SU-DHL-6 (cell line): ENCODE data around the gene OXCT1.
"Not testable (repeated sequence)": the region's sequence is repeated elsewhere in the genome, so short reads cannot be mapped to it uniquely, and the experiment has no call there.

Experiments
- H2AFZ ChIP-seq: fragments of 200-600 bp; sonication (generic); 2 replicates; pipeline ENCODE4 v1.6.1; 2014; ENCODE audit warnings: low read depth, mild to moderate bottlenecking, moderate library complexity, mixed read lengths, antibody characterized with exemption, low read length; ENCODE audit not compliant: severe bottlenecking
- H3F3A ChIP-seq: fragments of 200-600 bp; shearing (Covaris generic); 2 replicates; pipeline ENCODE4 v1.6.0; 2016; ENCODE audit warnings: antibody characterized with exemption, mild to moderate bottlenecking; ENCODE audit not compliant: insufficient read depth
- H3K27ac ChIP-seq: fragments of 200-600 bp; sonication (generic); 2 replicates; pipeline ENCODE4 v1.5.1; 2016; ENCODE audit warnings: low read depth, mild to moderate bottlenecking, low read length, moderate library complexity, mixed read lengths
- H3K27me3 ChIP-seq: fragments of 200-600 bp; sonication (generic), shearing (Covaris generic); 2 replicates; pipeline ENCODE4 v1.6.0; 2014; ENCODE audit warnings: mild to moderate bottlenecking, low read length
- H3K36me3 ChIP-seq: fragments of 200-600 bp; sonication (generic); 2 replicates; pipeline ENCODE4 v1.6.1; 2014; ENCODE audit warnings: mild to moderate bottlenecking, low read length, mixed read lengths
- H3K4me2 ChIP-seq: fragments of 300-600, 200-600 bp; shearing (Covaris generic), sonication (generic); 2 replicates; pipeline ENCODE4 v1.6.0; 2014; ENCODE audit warnings: low read length, low read depth, mild to moderate bottlenecking; ENCODE audit not compliant: poor library complexity, severe bottlenecking
- H3K4me3 ChIP-seq: fragments of 200-600 bp; sonication (generic); 2 replicates; pipeline ENCODE4 v1.5.1; 2014; ENCODE audit warnings: antibody characterized with exemption, low read length, mild to moderate bottlenecking, mixed read lengths; ENCODE audit not compliant: insufficient read depth, poor library complexity, severe bottlenecking
- H3K79me2 ChIP-seq: fragments of 200-600 bp; sonication (generic); 2 replicates; pipeline ENCODE4 v1.6.1; 2014; ENCODE audit warnings: mild to moderate bottlenecking, low read length, moderate library complexity; ENCODE audit not compliant: insufficient read depth
- H3K9ac ChIP-seq: fragments of 200-600 bp; sonication (generic); 2 replicates; pipeline ENCODE4 v1.7.0; 2014; ENCODE audit warnings: mild to moderate bottlenecking, low read length
- H3K9me2 ChIP-seq: fragments of 200-600 bp; sonication (generic); replicated peaks from 2 replicates; pipeline ENCODE4 v1.6.1; 2014; ENCODE audit warnings: low read length; ENCODE audit not compliant: insufficient read depth
- H3K9me3 ChIP-seq: fragments of 200-600 bp; sonication (generic); 2 replicates; pipeline ENCODE4 v1.6.1; 2014; ENCODE audit warnings: low read length, mixed read lengths; ENCODE audit not compliant: insufficient read depth
- H4K20me1 ChIP-seq: fragments of 200-600 bp; sonication (generic); 2 replicates; pipeline ENCODE4 v1.6.1; 2014; ENCODE audit warnings: low read depth, mild to moderate bottlenecking, antibody characterized with exemption, low read length, moderate library complexity, mixed read lengths
- EZH2phosphoT487 ChIP-seq: fragments of 200-600 bp; sonication (generic), shearing (Covaris generic); conservative IDR thresholded peaks from 2 replicates; pipeline ENCODE4 v1.6.1; 2018; ENCODE audit warnings: mild to moderate bottlenecking, antibody characterized with exemption, low read length, moderate library complexity, mixed read lengths
- TF ChIP-seq, protein P1 (sequence below): fragments of 200-600 bp; sonication (generic); IDR thresholded peaks from one replicate; pipeline ENCODE4 v1.5.1; 2017; ENCODE audit warnings: antibody characterized with exemption, mild to moderate bottlenecking, low read length, moderate library complexity; ENCODE audit not compliant: insufficient read depth, poor library complexity, severe bottlenecking

The OXCT1 gene

DNA sequence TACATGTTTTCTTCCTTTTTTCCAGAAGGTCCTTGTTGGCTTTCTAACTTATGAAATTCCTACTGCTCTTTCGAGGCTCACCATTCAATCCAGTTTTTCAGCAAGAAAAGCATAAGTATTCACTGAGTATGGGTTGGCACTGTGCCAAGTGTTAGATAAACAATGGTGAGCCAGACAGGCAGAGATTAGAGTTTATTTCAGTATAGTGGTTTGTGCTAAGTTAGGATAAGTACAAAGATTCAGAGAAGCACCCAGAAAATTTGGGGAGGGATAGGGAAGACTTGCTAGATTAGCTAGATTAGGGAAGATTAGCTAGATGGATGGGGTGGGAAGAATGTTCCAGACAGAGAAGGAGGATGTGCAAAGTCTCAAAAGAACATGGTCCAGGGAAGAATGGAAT is 122.9 kb downstream of the OXCT1 start:
- Histone ChIP-seq H2AFZ (no peak overlapping the region), H3K27me3 (no peaks in the 10 kb centered on the region), H3K4me2 (no peak overlapping the region), H3K36me3 (peaks cover 40% of the 10 kb centered on the region), H3K9me2 (no peaks in the 10 kb centered on the region), H4K20me1 (no peaks in the 10 kb centered on the region), H3K27ac (no peak overlapping the region), H3F3A (no peaks in the 10 kb centered on the region), H3K79me2 (no peaks in the 10 kb centered on the region), H3K4me3 (no peak overlapping the region), H3K9ac (no peak overlapping the region), H3K9me3 (no peaks in the 10 kb centered on the region)
- no peak for TF ChIP-seq EZH2phosphoT487
- TF ChIP-seq, protein P1, sequence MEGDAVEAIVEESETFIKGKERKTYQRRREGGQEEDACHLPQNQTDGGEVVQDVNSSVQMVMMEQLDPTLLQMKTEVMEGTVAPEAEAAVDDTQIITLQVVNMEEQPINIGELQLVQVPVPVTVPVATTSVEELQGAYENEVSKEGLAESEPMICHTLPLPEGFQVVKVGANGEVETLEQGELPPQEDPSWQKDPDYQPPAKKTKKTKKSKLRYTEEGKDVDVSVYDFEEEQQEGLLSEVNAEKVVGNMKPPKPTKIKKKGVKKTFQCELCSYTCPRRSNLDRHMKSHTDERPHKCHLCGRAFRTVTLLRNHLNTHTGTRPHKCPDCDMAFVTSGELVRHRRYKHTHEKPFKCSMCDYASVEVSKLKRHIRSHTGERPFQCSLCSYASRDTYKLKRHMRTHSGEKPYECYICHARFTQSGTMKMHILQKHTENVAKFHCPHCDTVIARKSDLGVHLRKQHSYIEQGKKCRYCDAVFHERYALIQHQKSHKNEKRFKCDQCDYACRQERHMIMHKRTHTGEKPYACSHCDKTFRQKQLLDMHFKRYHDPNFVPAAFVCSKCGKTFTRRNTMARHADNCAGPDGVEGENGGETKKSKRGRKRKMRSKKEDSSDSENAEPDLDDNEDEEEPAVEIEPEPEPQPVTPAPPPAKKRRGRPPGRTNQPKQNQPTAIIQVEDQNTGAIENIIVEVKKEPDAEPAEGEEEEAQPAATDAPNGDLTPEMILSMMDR = no peak

DNA sequence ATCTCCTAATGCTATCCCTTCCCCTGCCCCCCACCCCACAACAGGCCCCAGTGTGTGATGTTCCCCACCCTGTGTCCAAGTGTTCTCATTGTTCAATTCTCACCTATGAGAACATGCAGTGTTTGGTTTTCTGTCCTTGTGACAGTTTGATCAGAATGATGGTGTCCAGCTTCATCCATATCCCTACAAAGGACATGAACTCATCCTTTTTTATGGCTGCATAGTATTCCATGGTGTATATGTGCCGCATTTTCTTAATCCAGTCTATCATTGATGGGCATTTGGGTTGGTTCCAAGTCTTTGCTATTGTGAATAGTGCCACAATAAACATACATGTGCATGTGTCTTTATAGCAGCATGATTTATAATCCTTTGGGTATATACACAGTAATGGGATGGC is 127.6 kb downstream of the OXCT1 start:
- not testable (repeated sequence) for H3K27ac ChIP-seq, H3K4me2 ChIP-seq, H3K9me2 ChIP-seq, H3K79me2 ChIP-seq, H4K20me1 ChIP-seq, H2AFZ ChIP-seq, H3K27me3 ChIP-seq, H3K9me3 ChIP-seq, H3K4me3 ChIP-seq, H3K9ac ChIP-seq, H3F3A ChIP-seq
- H3K36me3 ChIP-seq = peaks cover 25% of the 10 kb centered on the region

DNA sequence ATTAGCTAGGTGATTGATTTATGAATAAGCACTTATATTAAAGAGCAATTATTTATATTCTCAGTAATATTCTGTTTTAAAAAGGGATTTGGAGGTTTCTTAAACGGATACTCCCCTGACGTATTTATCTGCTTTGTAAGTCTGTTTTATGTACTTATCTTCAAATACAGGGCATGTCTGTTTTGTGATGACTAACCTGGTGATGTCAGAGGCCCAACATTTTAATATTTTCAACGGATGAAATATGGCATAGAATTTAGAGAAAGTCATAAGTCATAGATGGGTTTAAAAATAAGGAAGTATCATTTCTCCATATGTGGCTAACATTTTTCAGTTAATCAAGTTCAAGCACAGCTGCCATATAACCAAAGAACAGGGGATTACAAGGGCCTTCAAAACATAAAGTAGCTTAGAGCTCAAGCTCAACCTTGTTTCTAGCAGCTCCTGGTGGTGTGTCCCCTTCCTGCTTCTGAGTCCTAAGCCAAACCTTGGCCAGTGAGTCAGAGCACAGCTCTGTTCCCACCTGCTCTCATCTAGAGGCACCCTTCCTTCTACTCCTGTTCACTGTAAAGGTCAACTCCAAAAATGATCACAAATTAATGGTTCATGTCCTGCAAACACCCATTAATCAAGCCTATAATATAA is 131.4 kb downstream of the OXCT1 start:
- TF ChIP-seq, protein P1 = no peak
- no peak for TF ChIP-seq EZH2phosphoT487
- H3K27me3 ChIP-seq = no peaks in the 10 kb centered on the region
- no peak overlapping the region for H3K27ac ChIP-seq
- no peaks in the 10 kb centered on the region for H3K9me2 ChIP-seq
- no peak overlapping the region for H2AFZ ChIP-seq
- H3K4me2 ChIP-seq = no peak overlapping the region
- H4K20me1 ChIP-seq = no peaks in the 10 kb centered on the region
- no peaks in the 10 kb centered on the region for H3K79me2 ChIP-seq
- H3F3A ChIP-seq = no peaks in the 10 kb centered on the region
- no peak overlapping the region for H3K9ac ChIP-seq
- no peaks in the 10 kb centered on the region for H3K9me3 ChIP-seq
- peaks cover 26% of the 10 kb centered on the region for H3K36me3 ChIP-seq
- no peak overlapping the region for H3K4me3 ChIP-seq

DNA sequence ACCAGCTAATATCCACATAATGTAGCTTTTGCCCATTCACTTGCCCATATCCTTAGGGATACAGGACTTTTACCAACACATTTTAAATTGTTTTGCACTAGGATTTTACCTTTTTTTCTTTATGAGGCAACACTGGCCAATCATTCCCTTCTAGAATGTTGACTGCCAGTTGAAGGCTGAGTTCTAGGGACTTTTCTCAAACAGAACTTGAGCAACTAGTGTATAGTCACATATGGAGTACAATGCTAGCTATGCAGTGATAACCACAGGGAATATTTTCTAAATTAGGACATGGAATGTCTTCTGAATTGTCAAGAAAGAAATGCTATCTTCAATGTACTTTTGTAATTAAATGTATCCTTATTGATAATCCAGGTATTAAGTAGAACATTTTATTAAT is 133.6 kb downstream of the OXCT1 start:
- Histone ChIP-seq H4K20me1 (no peaks in the 10 kb centered on the region), H3K9me2 (no peaks in the 10 kb centered on the region), H3K4me2 (no peak overlapping the region), H3F3A (no peaks in the 10 kb centered on the region), H3K79me2 (no peaks in the 10 kb centered on the region), H3K9ac (no peak overlapping the region), H2AFZ (no peak overlapping the region), H3K36me3 (peaks cover 26% of the 10 kb centered on the region), H3K27ac (no peak overlapping the region), H3K4me3 (no peak overlapping the region), H3K9me3 (no peaks in the 10 kb centered on the region), H3K27me3 (no peaks in the 10 kb centered on the region)
- TF ChIP-seq, protein P1 = no peak
- no peak for TF ChIP-seq EZH2phosphoT487
